A549 (cell line): ENCODE measurements around the gene TRPM2. TPM values are rescaled to one million over a fixed set of nuclear protein-coding genes. Genes with fewer than 3 reads are reported as not detected.

Source experiments
- ATAC-seq, 2 experiments: fragments of 200-7000 bp in 1 of 2; fragments of >200 bp in 1 of 2; cut with Nextera tagmentation in 1 of 2; cut with Tn5 transposase in 1 of 2; 3 replicates each; pipeline versions ENCODE4 v1.8.0 to v1.9.1; 2018 to 2020; ENCODE audit warnings: mild to moderate bottlenecking in 1 of 2, moderate library complexity in 1 of 2
- CTCF ChIA-PET: fragments of 300-600 bp; sonication (Branson Sonifier 250); formaldehyde crosslinking; extraction: SDS; loops from one replicate; lab custom pipeline; 2021; ENCODE audit warnings: antibody characterized with exemption, inconsistent platforms; lab: Yijun Ruan, JAX
- POLR2A ChIA-PET: fragments of 350-600 bp; formaldehyde crosslinking; extraction: SDS; loops from one replicate; lab custom pipeline; 2021; ENCODE audit warnings: antibody characterized with exemption, inconsistent platforms; lab: Yijun Ruan, JAX
- DNase-seq, 2 experiments: peaks; one replicate each; pipeline versions ENCODE4 v3.0.0 to v3.0.0-alpha.2; 2011 to 2016; ENCODE audit warnings: low read depth in 1 of 2, low spot score in 1 of 2
- FAIRE-seq: peaks from 2 replicates; lab custom pipeline; 2011; peaks lifted over from hg19 to GRCh38; lab: Jason Lieb, UNC
- H3K27ac ChIP-seq, 2 experiments: fragments of >200 bp; sonication (Bioruptor Twin); formaldehyde crosslinking; 3 replicates each; pipeline ENCODE4 v1.5.1; 2016 to 2017
- H3K4me1 ChIP-seq: fragments of >200 bp; sonication (Bioruptor Twin); formaldehyde crosslinking; 3 replicates; pipeline ENCODE4 v1.6.1; 2016
- H3K4me2 ChIP-seq: fragments of >200 bp; sonication (Bioruptor Twin); formaldehyde crosslinking; 3 replicates; pipeline ENCODE4 v1.6.1; 2016
- H3K4me3 ChIP-seq: fragments of >200 bp; sonication (Bioruptor Twin); formaldehyde crosslinking; 3 replicates; pipeline ENCODE4 v1.5.1; 2016
- H3K9me3 ChIP-seq: fragments of >200 bp; sonication (Bioruptor Twin); formaldehyde crosslinking; 3 replicates; pipeline ENCODE4 v1.6.1; 2016
- BHLHE40 ChIP-seq: IDR thresholded peaks from 2 replicates; pipeline ENCODE4 v1.6.1; 2012; ENCODE audit warnings: low read depth, low read length, inconsistent platforms
- CHD2 ChIP-seq: fragments of 150-350 bp; IDR thresholded peaks from 2 replicates; pipeline ENCODE4 v1.6.1; 2014; ENCODE audit warnings: low read length; ENCODE audit not compliant: partially characterized antibody
- EP300 ChIP-seq, 2 experiments: fragments of >200 bp; sonication (Bioruptor Twin); formaldehyde crosslinking; IDR thresholded peaks; 2 replicates in 1 of 2; 3 replicates in 1 of 2; pipeline ENCODE4 v1.6.1; 2016 to 2017
- HDAC2 ChIP-seq: fragments of 200-600 bp; sonication (generic); IDR thresholded peaks from 2 replicates; pipeline ENCODE4 v1.6.1; 2016
- HOXA7 ChIP-seq: fragments of 250-450 bp; sonication (Bioruptor Pico); IDR thresholded peaks from 2 replicates; pipeline ENCODE4 v1.5.0; 2020; ENCODE audit warnings: mild to moderate bottlenecking, moderate library complexity
- JUNB ChIP-seq: fragments of >200 bp; sonication (Bioruptor Twin); formaldehyde crosslinking; IDR thresholded peaks from 2 replicates; pipeline ENCODE4 v1.6.1; 2016
- KDM5A ChIP-seq: fragments of 200-600 bp; sonication (generic); IDR thresholded peaks from 2 replicates; pipeline ENCODE4 v1.6.1; 2016; ENCODE audit warnings: antibody characterized with exemption, mild to moderate bottlenecking
- PHF8 ChIP-seq: fragments of 200-600 bp; sonication (generic); IDR thresholded peaks from 2 replicates; pipeline ENCODE4 v1.6.1; 2016; ENCODE audit warnings: low read depth, mild to moderate bottlenecking, antibody characterized with exemption, moderate library complexity, borderline replicate concordance
- POLR2AphosphoS2 ChIP-seq: conservative IDR thresholded peaks from 2 replicates; pipeline ENCODE4 v1.6.1; 2012; ENCODE audit warnings: low read length, improper control_type of control experiment, inconsistent platforms
- RARB ChIP-seq: fragments of 250-450 bp; sonication (Bioruptor Pico); IDR thresholded peaks from 2 replicates; pipeline ENCODE4 v1.8.0; 2021; ENCODE audit warnings: mild to moderate bottlenecking, moderate library complexity
- RCOR1 ChIP-seq: fragments of 150-350 bp; IDR thresholded peaks from 2 replicates; pipeline ENCODE4 v1.6.1; 2014; ENCODE audit warnings: antibody characterized with exemption, low read length, low read depth
- SMC3 ChIP-seq: fragments of >200 bp; sonication (Bioruptor Twin); formaldehyde crosslinking; IDR thresholded peaks from 3 replicates; pipeline ENCODE4 v1.6.1; 2018; ENCODE audit warnings: inconsistent platforms
- WGBS: methylation state at CpG from one replicate; pipeline ENCODE4 v1.1.6; 2017; ENCODE audit errors: missing lambda C conversion rate; 5-methylcytosine and 5-hydroxymethylcytosine counted together
- polyA plus RNA-seq, 4 experiments: library from polyadenylated mRNA; depleted of rRNA in 3 of 4; stranded (reverse); fragments of >200 nt; fragmentation: RNase III in 1 of 4; extraction: RNeasy Plus Mini Kit Qiagen cat#74134 plus additional on column Dnase treatment in 1 of 4; gene quantifications; 2 replicates in 3 of 4; 3 replicates in 1 of 4; pipeline ENCODE4 v1.2.3, GENCODE V29; 2011 to 2017
- TF ChIP-seq, protein P1 (sequence below): fragments of >200 bp; sonication (Bioruptor Twin); formaldehyde crosslinking; IDR thresholded peaks from 2 replicates; pipeline ENCODE4 v1.6.1; 2016
- TF ChIP-seq, protein P2 (sequence below): fragments of 450-650 bp; IDR thresholded peaks from 2 replicates; pipeline ENCODE4 v1.6.1; 2014; ENCODE audit warnings: antibody characterized with exemption
- TF ChIP-seq, protein P3 (sequence below): fragments of >200 bp; sonication (Bioruptor Twin); formaldehyde crosslinking; IDR thresholded peaks from 3 replicates; pipeline ENCODE4 v1.6.1; 2016
- TF ChIP-seq, protein P4 (sequence below): fragments of 150-350 bp; IDR thresholded peaks from 2 replicates; pipeline ENCODE4 v1.6.1; 2014; ENCODE audit warnings: low read depth, mild to moderate bottlenecking, low read length

TRPM2 gene
- polyA plus RNA-seq, 2 of the 4 experiments (the other 2 are of a cell fraction) = 3.2 to 5.5 TPM

DNA sequence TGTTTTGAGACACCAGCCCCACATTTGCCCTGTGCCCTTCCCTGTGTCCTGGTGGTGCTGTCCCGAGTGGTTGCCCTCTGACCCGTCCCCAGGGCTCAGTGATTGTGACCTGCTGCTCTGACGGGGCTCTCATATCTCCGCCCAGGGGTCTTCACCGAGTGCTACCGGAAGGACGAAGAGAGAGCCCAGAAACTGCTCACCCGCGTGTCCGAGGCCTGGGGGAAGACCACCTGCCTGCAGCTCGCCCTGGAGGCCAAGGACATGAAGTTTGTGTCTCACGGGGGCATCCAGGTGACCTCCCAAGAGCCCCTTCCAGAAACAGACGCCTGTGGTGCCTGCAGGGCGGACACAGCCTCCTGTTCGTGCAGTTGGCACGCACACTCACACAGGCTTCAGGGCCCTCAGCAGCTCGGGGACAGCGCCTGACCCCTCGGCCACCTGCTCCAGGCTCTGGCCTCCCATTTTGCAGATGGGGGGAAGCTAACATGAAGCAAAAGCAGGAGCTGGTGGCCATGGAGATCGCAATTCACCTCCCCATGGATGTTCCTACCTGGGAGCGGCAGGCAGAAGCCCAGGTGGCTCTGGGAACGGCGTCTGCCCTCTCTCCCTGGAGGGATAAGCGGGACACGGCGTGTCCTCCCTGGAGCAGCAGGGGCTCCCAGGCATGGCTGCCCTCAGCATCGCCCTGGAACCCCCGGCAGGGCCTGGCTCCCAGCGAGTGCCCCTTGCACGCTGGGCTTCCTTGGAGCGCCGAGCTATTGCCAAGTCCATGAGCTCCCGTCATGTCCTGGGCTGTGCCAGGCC is 45.9 kb downstream of the TRPM2 start (continued):
- TF ChIP-seq KDM5A = no peak

DNA sequence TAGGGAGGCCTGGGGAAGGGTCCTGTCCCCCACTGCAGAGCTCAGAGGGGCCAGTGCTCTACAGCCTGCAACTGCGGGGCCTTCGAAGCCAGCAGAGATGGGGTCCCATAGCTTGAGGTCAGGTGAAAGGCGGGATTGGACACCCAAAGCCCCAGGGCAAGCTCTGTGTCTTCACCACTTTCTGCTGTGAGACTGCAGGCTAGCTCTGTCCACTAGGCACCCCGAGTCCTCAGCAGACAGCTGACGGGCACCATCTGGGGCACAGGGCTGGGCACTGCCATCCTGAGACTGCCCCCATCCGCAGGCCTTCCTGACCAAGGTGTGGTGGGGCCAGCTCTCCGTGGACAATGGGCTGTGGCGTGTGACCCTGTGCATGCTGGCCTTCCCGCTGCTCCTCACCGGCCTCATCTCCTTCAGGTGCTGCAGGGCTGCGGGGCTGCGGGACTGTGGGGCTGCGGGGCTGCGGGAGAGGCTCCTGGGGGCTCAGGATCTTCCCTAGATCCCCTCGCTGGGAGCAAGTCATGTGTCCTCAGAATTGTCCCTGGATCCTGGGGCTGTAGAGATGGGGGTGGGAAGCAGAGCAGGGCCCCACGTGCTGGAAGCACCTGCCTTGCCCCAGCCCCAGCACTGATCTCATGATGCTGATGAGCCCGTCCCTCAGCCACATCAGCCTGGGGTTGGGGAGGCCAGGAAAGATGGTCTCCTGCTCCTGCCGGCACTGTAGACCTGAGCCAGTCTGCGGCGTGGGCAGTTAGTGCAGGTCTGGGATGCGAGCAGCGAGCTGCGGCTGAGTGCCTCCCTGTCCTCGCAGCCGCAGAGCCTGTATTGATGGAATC is 46.8 kb downstream of the TRPM2 start:
- H3K4me2 ChIP-seq = no peak overlapping the region
- no peak overlapping the region for H3K4me3 ChIP-seq
- TF ChIP-seq HDAC2 (no peak), PHF8 (no peak), RARB (CRISPR knock-in tag) (no peak)
- TF ChIP-seq, protein P1, sequence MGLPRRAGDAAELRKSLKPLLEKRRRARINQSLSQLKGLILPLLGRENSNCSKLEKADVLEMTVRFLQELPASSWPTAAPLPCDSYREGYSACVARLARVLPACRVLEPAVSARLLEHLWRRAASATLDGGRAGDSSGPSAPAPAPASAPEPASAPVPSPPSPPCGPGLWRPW = no peak
- TF ChIP-seq, protein P2, sequence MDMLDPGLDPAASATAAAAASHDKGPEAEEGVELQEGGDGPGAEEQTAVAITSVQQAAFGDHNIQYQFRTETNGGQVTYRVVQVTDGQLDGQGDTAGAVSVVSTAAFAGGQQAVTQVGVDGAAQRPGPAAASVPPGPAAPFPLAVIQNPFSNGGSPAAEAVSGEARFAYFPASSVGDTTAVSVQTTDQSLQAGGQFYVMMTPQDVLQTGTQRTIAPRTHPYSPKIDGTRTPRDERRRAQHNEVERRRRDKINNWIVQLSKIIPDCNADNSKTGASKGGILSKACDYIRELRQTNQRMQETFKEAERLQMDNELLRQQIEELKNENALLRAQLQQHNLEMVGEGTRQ = no peak
- TF ChIP-seq, protein P3, sequence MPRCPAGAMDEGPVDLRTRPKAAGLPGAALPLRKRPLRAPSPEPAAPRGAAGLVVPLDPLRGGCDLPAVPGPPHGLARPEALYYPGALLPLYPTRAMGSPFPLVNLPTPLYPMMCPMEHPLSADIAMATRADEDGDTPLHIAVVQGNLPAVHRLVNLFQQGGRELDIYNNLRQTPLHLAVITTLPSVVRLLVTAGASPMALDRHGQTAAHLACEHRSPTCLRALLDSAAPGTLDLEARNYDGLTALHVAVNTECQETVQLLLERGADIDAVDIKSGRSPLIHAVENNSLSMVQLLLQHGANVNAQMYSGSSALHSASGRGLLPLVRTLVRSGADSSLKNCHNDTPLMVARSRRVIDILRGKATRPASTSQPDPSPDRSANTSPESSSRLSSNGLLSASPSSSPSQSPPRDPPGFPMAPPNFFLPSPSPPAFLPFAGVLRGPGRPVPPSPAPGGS = no peak
- WGBS = 62% methylated on average over 10 of the region's 25 CpGs
- H3K9me3 ChIP-seq = no peaks in the 10 kb centered on the region; the same call in 2 of the 3 replicates
- no peak overlapping the region for H3K27ac ChIP-seq
- no peaks in the 10 kb centered on the region for H3K4me1 ChIP-seq
- DNase-seq (no peak), FAIRE-seq (no peak), ATAC-seq (peak; percentile 31 to 40; a peak in 1 of 6 replicates)
- POLR2A ChIA-PET = no interaction called here
- CTCF ChIA-PET = no interaction called here

DNA sequence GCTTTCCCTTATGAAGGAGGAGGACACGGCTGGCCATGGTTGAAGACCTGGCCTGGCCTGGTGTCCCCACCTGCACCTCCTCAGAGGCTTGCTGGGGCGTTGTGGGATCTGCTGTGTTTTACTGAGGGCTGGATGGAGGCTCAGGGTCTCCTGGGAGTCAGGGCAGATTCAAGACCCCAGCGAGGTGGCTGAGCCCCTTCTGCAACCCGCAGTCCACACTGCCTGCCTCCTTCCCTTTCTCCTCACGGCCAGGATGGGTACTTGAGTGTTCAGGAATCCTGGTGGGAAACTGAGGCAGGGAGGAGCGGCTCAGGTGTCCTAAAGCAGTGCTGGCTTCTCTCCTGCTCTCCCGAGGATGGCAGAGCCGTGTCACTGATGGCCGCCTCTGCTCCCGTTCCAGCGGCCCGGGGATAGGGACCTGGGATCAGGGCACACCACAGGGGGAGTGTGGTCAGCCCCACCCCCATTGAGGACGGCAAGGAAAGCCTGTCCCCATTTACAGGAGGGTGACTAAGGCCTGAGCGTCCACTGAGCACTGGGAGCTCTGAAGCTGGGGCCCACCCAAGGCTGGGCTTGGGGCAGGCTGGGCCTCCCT is 47.5 kb downstream of the TRPM2 start:
- POLR2A ChIA-PET = no interaction called here
- no peak for ATAC-seq
- H3K27ac ChIP-seq = no peak overlapping the region
- no peak overlapping the region for H3K4me3 ChIP-seq
- whole genome bisulfite sequencing = 21% methylated on average over 6 of the region's 14 CpGs
- TF ChIP-seq, protein P1 = no peak
- TF ChIP-seq SMC3 = no peak
- no peak for TF ChIP-seq HOXA7 (CRISPR knock-in tag)
- no peak for TF ChIP-seq HDAC2
- no peak for TF ChIP-seq RCOR1
- TF ChIP-seq POLR2AphosphoS2 = no peak
- TF ChIP-seq, protein P4, sequence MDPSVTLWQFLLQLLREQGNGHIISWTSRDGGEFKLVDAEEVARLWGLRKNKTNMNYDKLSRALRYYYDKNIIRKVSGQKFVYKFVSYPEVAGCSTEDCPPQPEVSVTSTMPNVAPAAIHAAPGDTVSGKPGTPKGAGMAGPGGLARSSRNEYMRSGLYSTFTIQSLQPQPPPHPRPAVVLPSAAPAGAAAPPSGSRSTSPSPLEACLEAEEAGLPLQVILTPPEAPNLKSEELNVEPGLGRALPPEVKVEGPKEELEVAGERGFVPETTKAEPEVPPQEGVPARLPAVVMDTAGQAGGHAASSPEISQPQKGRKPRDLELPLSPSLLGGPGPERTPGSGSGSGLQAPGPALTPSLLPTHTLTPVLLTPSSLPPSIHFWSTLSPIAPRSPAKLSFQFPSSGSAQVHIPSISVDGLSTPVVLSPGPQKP = no peak
- TF ChIP-seq EP300 (IDR thresholded peaks at IDR 0.05) = no peak
- TF ChIP-seq BHLHE40 = no peak
- no peak for TF ChIP-seq CHD2
- TF ChIP-seq JUNB = no peak
- TF ChIP-seq, all 56 proteins: peak for 0
- Histone ChIP-seq H3K4me1 (no peaks in the 10 kb centered on the region), H3K9me3 (no peaks in the 10 kb centered on the region; the same call in 2 of the 3 replicates), H3K4me2 (no peak overlapping the region)
- CTCF ChIA-PET = no interaction called here
- DNase-seq = no peak
- no peak for FAIRE-seq
